Measurements from ENCODE around the gene PPFIA4.

- TF ChIP-seq, protein P1, sequence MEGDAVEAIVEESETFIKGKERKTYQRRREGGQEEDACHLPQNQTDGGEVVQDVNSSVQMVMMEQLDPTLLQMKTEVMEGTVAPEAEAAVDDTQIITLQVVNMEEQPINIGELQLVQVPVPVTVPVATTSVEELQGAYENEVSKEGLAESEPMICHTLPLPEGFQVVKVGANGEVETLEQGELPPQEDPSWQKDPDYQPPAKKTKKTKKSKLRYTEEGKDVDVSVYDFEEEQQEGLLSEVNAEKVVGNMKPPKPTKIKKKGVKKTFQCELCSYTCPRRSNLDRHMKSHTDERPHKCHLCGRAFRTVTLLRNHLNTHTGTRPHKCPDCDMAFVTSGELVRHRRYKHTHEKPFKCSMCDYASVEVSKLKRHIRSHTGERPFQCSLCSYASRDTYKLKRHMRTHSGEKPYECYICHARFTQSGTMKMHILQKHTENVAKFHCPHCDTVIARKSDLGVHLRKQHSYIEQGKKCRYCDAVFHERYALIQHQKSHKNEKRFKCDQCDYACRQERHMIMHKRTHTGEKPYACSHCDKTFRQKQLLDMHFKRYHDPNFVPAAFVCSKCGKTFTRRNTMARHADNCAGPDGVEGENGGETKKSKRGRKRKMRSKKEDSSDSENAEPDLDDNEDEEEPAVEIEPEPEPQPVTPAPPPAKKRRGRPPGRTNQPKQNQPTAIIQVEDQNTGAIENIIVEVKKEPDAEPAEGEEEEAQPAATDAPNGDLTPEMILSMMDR (optimal IDR thresholded peaks at IDR 0.05 in 1 of 3, IDR thresholded peaks at IDR 0.05 in 1 of 3, conservative IDR thresholded peaks at IDR 0.05 in 1 of 3; ENCODE audit: extremely low read depth in 1 of 3, insufficient read depth in 2 of 3, low read length in 3 of 3) = no peak
- TF ChIP-seq EZH2 (IDR thresholded peaks at IDR 0.05; ENCODE audit: low read length) = no peak
Observed at GRCh38 chr1:202987922-202988583, 38.2 kb upstream of the PPFIA4 start.
